BJ (cell line): Measurements from ENCODE around the gene YWHAH. TPM values are rescaled to one million over a fixed set of nuclear protein-coding genes. Genes with fewer than 3 reads are reported as not detected.

Experiments
- CTCF ChIA-PET: fragments of 350-600 bp; formaldehyde crosslinking; extraction: SDS; loops from one replicate; lab custom pipeline; 2021; ENCODE audit warnings: antibody characterized with exemption, inconsistent platforms; lab: Yijun Ruan, JAX
- POLR2A ChIA-PET: fragments of 300-600 bp; sonication (Branson Sonifier 250); formaldehyde crosslinking; extraction: SDS; loops from one replicate; lab custom pipeline; 2021; ENCODE audit warnings: antibody characterized with exemption; lab: Charles Lee
- DNase-seq: peaks from one replicate; pipeline ENCODE4 v3.0.0-alpha.2; 2011; ENCODE audit warnings: low read depth
- H3K27me3 ChIP-seq: 2 replicates; pipeline ENCODE4 v1.6.0; 2011; ENCODE audit warnings: low read length; ENCODE audit not compliant: control insufficient read depth, insufficient read depth
- H3K36me3 ChIP-seq: 2 replicates; pipeline ENCODE4 v1.5.1; 2011; ENCODE audit warnings: low read length; ENCODE audit not compliant: control insufficient read depth, insufficient read depth
- H3K4me3 ChIP-seq: 2 replicates; pipeline ENCODE4 v1.5.1; 2011; ENCODE audit warnings: low read depth, mild to moderate bottlenecking, control low read depth, low read length
- CTCF ChIP-seq: IDR thresholded peaks from 2 replicates; pipeline ENCODE4 v1.5.1; 2011; ENCODE audit warnings: low read depth, mild to moderate bottlenecking, control low read depth, inconsistent platforms, low read length, moderate library complexity; ENCODE audit not compliant: insufficient read depth
- polyA plus RNA-seq: library from polyadenylated mRNA; depleted of rRNA; stranded (reverse); fragments of >200 nt; gene quantifications from 2 replicates; pipeline ENCODE4 v1.2.3, GENCODE V29; 2011

The YWHAH gene
- polyA plus RNA-seq, 1 experiment, result 146 TPM

GRCh38 chr22:31952094-31952401, 7.7 kb downstream of the YWHAH start:
- no peak for DNase-seq
- ChIA-PET POLR2A (no interaction called here), CTCF (interaction anchor here (1.3 kb wide), 1 partner anchor 132 kb away, joined by 3 read pairs; no protein-coding TSS in a partner anchor)
- peaks cover 9% of the 10 kb centered on the region for H3K36me3 ChIP-seq
- peak; percentile 20; the same call in 1 of the 2 replicates for TF ChIP-seq CTCF
- H3K4me3 ChIP-seq, result no peak overlapping the region
- H3K27me3 ChIP-seq, result no peaks in the 10 kb centered on the region

GRCh38 chr22:31952472-31952871, 8.1 kb downstream of the YWHAH start:
- Histone ChIP-seq H3K4me3 (no peak overlapping the region), H3K36me3 (peaks cover 9% of the 10 kb centered on the region), H3K27me3 (no peaks in the 10 kb centered on the region)
- ChIA-PET CTCF (interaction anchor here (0.6 to 1.3 kb wide), 4 partner anchors 18 to 1780 kb away, joined by 3 to 7 read pairs (median 3); no protein-coding TSS in a partner anchor), POLR2A (no interaction called here)
- no peak for TF ChIP-seq CTCF
- DNase-seq, result peak; percentile 76

GRCh38 chr22:31953261-31953660, 8.9 kb downstream of the YWHAH start:
- TF ChIP-seq CTCF, result no peak
- no peak for DNase-seq
- no peaks in the 10 kb centered on the region for H3K27me3 ChIP-seq
- CTCF ChIA-PET, result interaction anchor here (1.3 kb wide), 2 partner anchors 17 to 133 kb away, joined by 3 to 7 read pairs; no protein-coding TSS in a partner anchor
- POLR2A ChIA-PET, result no interaction called here
- H3K4me3 ChIP-seq, result no peak overlapping the region
- H3K36me3 ChIP-seq, result peaks cover 9% of the 10 kb centered on the region

GRCh38 chr22:31954535-31955523, 10.5 kb downstream of the YWHAH start:
- TF ChIP-seq CTCF, result no peak
- no peaks in the 10 kb centered on the region for H3K27me3 ChIP-seq
- H3K4me3 ChIP-seq, result no peak overlapping the region
- ChIA-PET POLR2A (no interaction called here), CTCF (interaction anchor here (4.9 kb wide), 1 partner anchor 16 kb away, joined by 16 read pairs; no protein-coding TSS in a partner anchor)
- DNase-seq, result no peak
- H3K36me3 ChIP-seq, result peaks cover 11% of the 10 kb centered on the region

GRCh38 chr22:31956360-31956759, 12.0 kb downstream of the YWHAH start:
- ChIA-PET CTCF (interaction anchor here (1.8 to 4.9 kb wide), 2 partner anchors 8 to 14 kb away, joined by 5 to 16 read pairs; no protein-coding TSS in a partner anchor), POLR2A (no interaction called here)
- no peak for DNase-seq
- TF ChIP-seq CTCF, result no peak
- peaks cover 9% of the 10 kb centered on the region for H3K36me3 ChIP-seq
- no peak overlapping the region for H3K4me3 ChIP-seq
- H3K27me3 ChIP-seq, result no peaks in the 10 kb centered on the region
